HEK293 (cell line): ENCODE data around the gene DNAH3.

Source experiments
- CTCF ChIA-PET: fragments of 350-600 bp; formaldehyde crosslinking; extraction: SDS; loops from one replicate; lab custom pipeline; 2021; ENCODE audit warnings: antibody characterized with exemption; lab: Yijun Ruan, JAX
- POLR2A ChIA-PET: fragments of 300-600 bp; formaldehyde crosslinking; extraction: SDS; loops from one replicate; lab custom pipeline; 2020; ENCODE audit warnings: antibody characterized with exemption, inconsistent platforms; lab: Yijun Ruan, JAX
- H3K27ac ChIP-seq: fragments of 200-500 bp; sonication (Bioruptor generic); 2 replicates; pipeline ENCODE4 v1.5.1; 2014; ENCODE audit warnings: low read depth, low read length, control low read depth, inconsistent platforms; ENCODE audit errors: extremely low read depth
- H3K36me3 ChIP-seq, 2 experiments: fragments of 200-500 bp in 1 of 2; sonication (Bioruptor generic) in 1 of 2; 1 replicate in 1 of 2; 2 replicates in 1 of 2; pipeline ENCODE4 v1.5.1; 2014 to 2017; ENCODE audit warnings: inconsistent platforms in 2 of 2, low read length in 2 of 2; ENCODE audit not compliant: control insufficient read depth in 2 of 2, insufficient read depth in 1 of 2
- H3K4me1 ChIP-seq: fragments of 200-500 bp; sonication (Bioruptor generic); 2 replicates; pipeline ENCODE4 v1.5.1; 2014; ENCODE audit warnings: mild to moderate bottlenecking, low read length, inconsistent platforms; ENCODE audit not compliant: control insufficient read depth, insufficient read depth
- H3K4me3 ChIP-seq: 2 replicates; pipeline ENCODE4 v1.5.1; 2011; ENCODE audit warnings: low read depth, mild to moderate bottlenecking, control low read depth, low read length, moderate library complexity
- H3K9me3 ChIP-seq: fragments of 200-500 bp; sonication (Bioruptor generic); 2 replicates; pipeline ENCODE4 v1.5.1; 2014; ENCODE audit warnings: low read depth, low read length, inconsistent platforms; ENCODE audit not compliant: control insufficient read depth, insufficient read depth
- FEZF1 ChIP-seq: fragments of 450-650 bp; formaldehyde crosslinking; IDR thresholded peaks from 2 replicates; pipeline ENCODE4 v1.5.1; 2016; ENCODE audit warnings: missing biosample characterization, missing genetic modification characterization
- GLI2 ChIP-seq: fragments of 450-650 bp; formaldehyde crosslinking; IDR thresholded peaks from 2 replicates; pipeline ENCODE4; 2017; ENCODE audit warnings: missing biosample characterization, missing genetic modification characterization, low read depth, borderline replicate concordance
- GLI4 ChIP-seq: fragments of 450-650 bp; formaldehyde crosslinking; IDR thresholded peaks from 2 replicates; pipeline ENCODE4 v1.5.1; 2016; ENCODE audit warnings: missing biosample characterization, missing genetic modification characterization
- KLF1 ChIP-seq: fragments of 450-650 bp; formaldehyde crosslinking; IDR thresholded peaks from 2 replicates; pipeline ENCODE4 v1.5.1; 2016; ENCODE audit warnings: missing biosample characterization, missing genetic modification characterization
- RBAK ChIP-seq: fragments of 450-650 bp; formaldehyde crosslinking; IDR thresholded peaks from 2 replicates; pipeline ENCODE4 v1.5.1; 2016; ENCODE audit warnings: missing biosample characterization, missing genetic modification characterization
- YY1 ChIP-seq: fragments of 450-650 bp; formaldehyde crosslinking; IDR thresholded peaks from 2 replicates; pipeline ENCODE4 v1.5.1; 2018; ENCODE audit warnings: missing biosample characterization, missing genetic modification characterization
- ZBTB1 ChIP-seq: fragments of 450-650 bp; formaldehyde crosslinking; IDR thresholded peaks from 2 replicates; pipeline ENCODE4 v1.5.1; 2016; ENCODE audit warnings: missing biosample characterization, missing genetic modification characterization
- ZBTB6 ChIP-seq: fragments of 450-650 bp; formaldehyde crosslinking; IDR thresholded peaks from 2 replicates; pipeline ENCODE4 v1.5.1; 2017; ENCODE audit warnings: missing biosample characterization, missing genetic modification characterization
- ZNF169 ChIP-seq: fragments of 450-650 bp; formaldehyde crosslinking; IDR thresholded peaks from 2 replicates; pipeline ENCODE4 v1.5.1; 2016; ENCODE audit warnings: missing biosample characterization, missing genetic modification characterization
- ZNF266 ChIP-seq: fragments of 450-650 bp; formaldehyde crosslinking; IDR thresholded peaks from 2 replicates; pipeline ENCODE4 v1.5.1; 2016; ENCODE audit warnings: missing biosample characterization, missing genetic modification characterization, low read depth
- ZNF449 ChIP-seq: fragments of 450-650 bp; formaldehyde crosslinking; IDR thresholded peaks from 2 replicates; pipeline ENCODE4 v1.5.1; 2017; ENCODE audit warnings: missing biosample characterization, mild to moderate bottlenecking, missing genetic modification characterization, moderate library complexity
- ZNF585B ChIP-seq: fragments of 450-650 bp; formaldehyde crosslinking; IDR thresholded peaks from 2 replicates; pipeline ENCODE4 v1.5.1; 2016; ENCODE audit warnings: missing biosample characterization, missing genetic modification characterization
- ZNF654 ChIP-seq: fragments of 450-650 bp; formaldehyde crosslinking; IDR thresholded peaks from 2 replicates; pipeline ENCODE4 v1.5.1; 2016; ENCODE audit warnings: low read depth, missing biosample characterization, missing genetic modification characterization
- ZNF785 ChIP-seq: fragments of 450-650 bp; formaldehyde crosslinking; IDR thresholded peaks from 2 replicates; pipeline ENCODE4 v1.5.1; 2016; ENCODE audit warnings: missing biosample characterization, missing genetic modification characterization
- ZNF837 ChIP-seq: fragments of 450-650 bp; formaldehyde crosslinking; IDR thresholded peaks from 2 replicates; pipeline ENCODE4 v1.5.1; 2016; ENCODE audit warnings: missing biosample characterization, missing genetic modification characterization
- TF ChIP-seq, protein P1 (sequence below): fragments of 450-650 bp; formaldehyde crosslinking; optimal IDR thresholded peaks from 2 replicates; pipeline ENCODE3; 2016; ENCODE audit warnings: missing biosample characterization, mild to moderate bottlenecking, missing genetic modification characterization
- TF ChIP-seq, protein P2 (sequence below): fragments of 450-650 bp; formaldehyde crosslinking; IDR thresholded peaks from 2 replicates; pipeline ENCODE4 v1.5.1; 2016; ENCODE audit warnings: missing biosample characterization, missing genetic modification characterization
- TF ChIP-seq, protein P3 (sequence below): fragments of 450-650 bp; formaldehyde crosslinking; IDR thresholded peaks from 2 replicates; pipeline ENCODE4 v1.5.1; 2016; ENCODE audit warnings: missing biosample characterization, missing genetic modification characterization, low read depth
- TF ChIP-seq, protein P4 (sequence below): fragments of 450-650 bp; IDR thresholded peaks from 2 replicates; pipeline ENCODE4 v1.5.1; 2018; ENCODE audit warnings: missing biosample characterization, missing genetic modification characterization

Gene DNAH3

DNA sequence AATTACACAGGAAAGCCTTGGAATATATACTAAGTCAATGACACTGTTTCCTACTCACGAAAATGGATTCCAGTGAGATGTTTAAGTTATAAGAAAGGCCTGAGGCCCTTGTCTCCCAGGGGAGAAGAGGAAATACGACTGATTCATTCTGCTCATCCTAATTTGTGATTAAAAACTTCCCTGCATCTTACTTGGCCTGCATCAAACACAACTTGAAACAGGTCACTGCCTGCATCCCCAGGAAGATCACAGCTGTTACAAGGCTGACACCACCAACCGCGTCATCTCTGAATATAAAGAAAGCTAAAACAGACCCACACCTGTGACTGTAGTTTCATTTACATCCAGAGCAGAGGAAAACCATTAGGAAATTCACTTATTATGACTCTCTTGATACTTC, 121.9 kb downstream of the DNAH3 start (continued):
- TF ChIP-seq ZNF654 (tag by site-specific recombination): no peak
- TF ChIP-seq RBAK (tag by site-specific recombination): no peak
- TF ChIP-seq ZBTB6 (tag by site-specific recombination): no peak
- TF ChIP-seq ZNF837: no peak

DNA sequence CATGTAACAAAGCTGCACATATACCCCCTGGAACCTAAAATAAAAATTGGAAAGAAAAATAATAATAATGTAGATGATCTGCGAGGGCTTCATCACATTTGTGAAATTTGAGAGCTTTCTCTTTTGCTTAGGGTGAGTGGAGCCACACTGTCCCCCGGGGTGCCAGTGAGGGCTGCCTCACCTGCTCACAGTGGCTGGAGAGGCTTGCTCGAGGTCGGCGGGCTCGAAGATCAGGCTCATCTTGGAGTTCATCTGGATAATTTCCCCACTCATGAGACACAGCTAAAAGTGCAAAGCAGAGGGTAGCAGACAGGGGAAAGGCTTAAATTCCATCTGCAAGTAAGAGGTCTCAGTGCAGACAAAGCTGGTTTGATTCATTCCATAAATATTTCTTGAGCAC, 123.8 kb downstream of the DNAH3 start:
- Histone ChIP-seq H3K36me3 (no peaks in the 10 kb centered on the region), H3K9me3 (no peaks in the 10 kb centered on the region), H3K4me1 (no peaks in the 10 kb centered on the region), H3K27ac (no peak overlapping the region), H3K4me3 (no peak overlapping the region)
- CTCF ChIA-PET: interaction anchor here (0.9 kb wide), 1 partner anchor 25 kb away, joined by 3 read pairs; no protein-coding TSS in a partner anchor
- POLR2A ChIA-PET: no interaction called here
- TF ChIP-seq GLI2 (tag by site-specific recombination): no peak
- TF ChIP-seq ZNF585B: no peak
- TF ChIP-seq ZNF449 (tag by site-specific recombination): no peak
- TF ChIP-seq, protein P1, sequence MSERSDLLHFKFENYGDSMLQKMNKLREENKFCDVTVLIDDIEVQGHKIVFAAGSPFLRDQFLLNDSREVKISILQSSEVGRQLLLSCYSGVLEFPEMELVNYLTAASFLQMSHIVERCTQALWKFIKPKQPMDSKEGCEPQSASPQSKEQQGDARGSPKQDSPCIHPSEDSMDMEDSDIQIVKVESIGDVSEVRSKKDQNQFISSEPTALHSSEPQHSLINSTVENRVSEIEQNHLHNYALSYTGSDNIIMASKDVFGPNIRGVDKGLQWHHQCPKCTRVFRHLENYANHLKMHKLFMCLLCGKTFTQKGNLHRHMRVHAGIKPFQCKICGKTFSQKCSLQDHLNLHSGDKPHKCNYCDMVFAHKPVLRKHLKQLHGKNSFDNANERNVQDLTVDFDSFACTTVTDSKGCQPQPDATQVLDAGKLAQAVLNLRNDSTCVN: no peak
- TF ChIP-seq KLF1 (tag by site-specific recombination): no peak
- TF ChIP-seq GLI4 (tag by site-specific recombination): no peak

- H3K4me3 ChIP-seq: no peak overlapping the region
- no peaks in the 10 kb centered on the region for H3K4me1 ChIP-seq
- H3K27ac ChIP-seq: no peak overlapping the region
- no peaks in the 10 kb centered on the region for H3K9me3 ChIP-seq
- CTCF ChIA-PET: no interaction called here
- TF ChIP-seq YY1 (no peak), FEZF1 (tag by site-specific recombination) (no peak), ZNF169 (tag by site-specific recombination) (no peak), ZNF266 (tag by site-specific recombination) (no peak), ZNF785 (tag by site-specific recombination) (no peak), ZBTB1 (tag by site-specific recombination) (no peak)
- TF ChIP-seq, protein P2, sequence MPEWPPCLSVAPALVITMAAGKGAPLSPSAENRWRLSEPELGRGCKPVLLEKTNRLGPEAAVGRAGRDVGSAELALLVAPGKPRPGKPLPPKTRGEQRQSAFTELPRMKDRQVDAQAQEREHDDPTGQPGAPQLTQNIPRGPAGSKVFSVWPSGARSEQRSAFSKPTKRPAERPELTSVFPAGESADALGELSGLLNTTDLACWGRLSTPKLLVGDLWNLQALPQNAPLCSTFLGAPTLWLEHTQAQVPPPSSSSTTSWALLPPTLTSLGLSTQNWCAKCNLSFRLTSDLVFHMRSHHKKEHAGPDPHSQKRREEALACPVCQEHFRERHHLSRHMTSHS (tag by site-specific recombination): no peak
- TF ChIP-seq, protein P3, sequence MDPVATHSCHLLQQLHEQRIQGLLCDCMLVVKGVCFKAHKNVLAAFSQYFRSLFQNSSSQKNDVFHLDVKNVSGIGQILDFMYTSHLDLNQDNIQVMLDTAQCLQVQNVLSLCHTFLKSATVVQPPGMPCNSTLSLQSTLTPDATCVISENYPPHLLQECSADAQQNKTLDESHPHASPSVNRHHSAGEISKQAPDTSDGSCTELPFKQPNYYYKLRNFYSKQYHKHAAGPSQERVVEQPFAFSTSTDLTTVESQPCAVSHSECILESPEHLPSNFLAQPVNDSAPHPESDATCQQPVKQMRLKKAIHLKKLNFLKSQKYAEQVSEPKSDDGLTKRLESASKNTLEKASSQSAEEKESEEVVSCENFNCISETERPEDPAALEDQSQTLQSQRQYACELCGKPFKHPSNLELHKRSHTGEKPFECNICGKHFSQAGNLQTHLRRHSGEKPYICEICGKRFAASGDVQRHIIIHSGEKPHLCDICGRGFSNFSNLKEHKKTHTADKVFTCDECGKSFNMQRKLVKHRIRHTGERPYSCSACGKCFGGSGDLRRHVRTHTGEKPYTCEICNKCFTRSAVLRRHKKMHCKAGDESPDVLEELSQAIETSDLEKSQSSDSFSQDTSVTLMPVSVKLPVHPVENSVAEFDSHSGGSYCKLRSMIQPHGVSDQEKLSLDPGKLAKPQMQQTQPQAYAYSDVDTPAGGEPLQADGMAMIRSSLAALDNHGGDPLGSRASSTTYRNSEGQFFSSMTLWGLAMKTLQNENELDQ (tag by site-specific recombination): no peak
- TF ChIP-seq, protein P4, sequence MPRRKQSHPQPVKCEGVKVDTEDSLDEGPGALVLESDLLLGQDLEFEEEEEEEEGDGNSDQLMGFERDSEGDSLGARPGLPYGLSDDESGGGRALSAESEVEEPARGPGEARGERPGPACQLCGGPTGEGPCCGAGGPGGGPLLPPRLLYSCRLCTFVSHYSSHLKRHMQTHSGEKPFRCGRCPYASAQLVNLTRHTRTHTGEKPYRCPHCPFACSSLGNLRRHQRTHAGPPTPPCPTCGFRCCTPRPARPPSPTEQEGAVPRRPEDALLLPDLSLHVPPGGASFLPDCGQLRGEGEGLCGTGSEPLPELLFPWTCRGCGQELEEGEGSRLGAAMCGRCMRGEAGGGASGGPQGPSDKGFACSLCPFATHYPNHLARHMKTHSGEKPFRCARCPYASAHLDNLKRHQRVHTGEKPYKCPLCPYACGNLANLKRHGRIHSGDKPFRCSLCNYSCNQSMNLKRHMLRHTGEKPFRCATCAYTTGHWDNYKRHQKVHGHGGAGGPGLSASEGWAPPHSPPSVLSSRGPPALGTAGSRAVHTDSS: no peak
- no peaks in the 10 kb centered on the region for H3K36me3 ChIP-seq
- POLR2A ChIA-PET: no interaction called here
Measured at GRCh38 chr16:21023509-21024202, 127.0 kb downstream of the DNAH3 start.
